ENCODE results near the gene MAP2. TPM values are rescaled to one million over a fixed set of nuclear protein-coding genes. Genes with fewer than 3 reads are reported as not detected.

Gene MAP2
- total RNA-seq, 4 donors from 2014 or later: 5.8 to 14.5 (median 8.8) TPM

DNA sequence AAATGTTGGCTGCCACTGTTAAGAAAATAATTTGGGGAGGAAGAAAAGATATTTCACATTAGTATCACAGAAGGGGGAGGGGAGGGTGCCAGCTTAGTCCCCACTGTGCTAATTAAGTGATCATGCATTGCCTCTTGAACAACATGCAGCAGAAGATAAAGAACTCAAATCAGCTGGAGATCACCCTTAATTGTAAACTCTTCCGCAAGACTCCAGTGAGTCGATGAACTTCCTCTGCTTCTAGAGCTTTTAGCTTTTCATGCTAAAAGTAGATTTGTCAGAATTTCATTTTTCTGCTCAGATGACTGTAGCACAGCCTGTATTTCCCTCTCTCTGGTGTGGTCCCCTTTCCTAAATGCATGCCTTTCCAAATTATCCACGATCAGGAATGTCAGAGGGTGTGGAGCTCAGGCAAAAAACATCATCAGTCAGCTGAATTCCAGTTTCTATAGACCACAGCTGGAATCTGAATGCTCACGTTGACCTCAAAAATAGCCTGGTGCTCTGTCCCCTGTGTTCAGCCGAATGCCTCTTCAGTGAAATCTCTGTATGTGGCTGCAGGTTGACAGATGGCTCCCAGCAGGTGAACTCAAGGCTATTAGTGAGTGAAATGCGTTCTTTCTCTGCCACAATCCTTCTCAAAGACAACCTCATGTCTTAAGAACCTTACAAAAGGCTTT lies 191.0 kb downstream of the MAP2 start:
- 52 to 53% methylated on average over 6 of the region's 6 CpGs for WGBS, 2 donors
- H3K36me3 ChIP-seq: no peaks in the 10 kb centered on the region
- DNase-seq: no peak
- H3K27me3 ChIP-seq: no peaks in the 10 kb centered on the region
- no peaks in the 10 kb centered on the region for H3K9me3 ChIP-seq
- no peak overlapping the region for H3K4me3 ChIP-seq
- no peaks in the 10 kb centered on the region for H3K4me1 ChIP-seq
- TF ChIP-seq, protein P1, sequence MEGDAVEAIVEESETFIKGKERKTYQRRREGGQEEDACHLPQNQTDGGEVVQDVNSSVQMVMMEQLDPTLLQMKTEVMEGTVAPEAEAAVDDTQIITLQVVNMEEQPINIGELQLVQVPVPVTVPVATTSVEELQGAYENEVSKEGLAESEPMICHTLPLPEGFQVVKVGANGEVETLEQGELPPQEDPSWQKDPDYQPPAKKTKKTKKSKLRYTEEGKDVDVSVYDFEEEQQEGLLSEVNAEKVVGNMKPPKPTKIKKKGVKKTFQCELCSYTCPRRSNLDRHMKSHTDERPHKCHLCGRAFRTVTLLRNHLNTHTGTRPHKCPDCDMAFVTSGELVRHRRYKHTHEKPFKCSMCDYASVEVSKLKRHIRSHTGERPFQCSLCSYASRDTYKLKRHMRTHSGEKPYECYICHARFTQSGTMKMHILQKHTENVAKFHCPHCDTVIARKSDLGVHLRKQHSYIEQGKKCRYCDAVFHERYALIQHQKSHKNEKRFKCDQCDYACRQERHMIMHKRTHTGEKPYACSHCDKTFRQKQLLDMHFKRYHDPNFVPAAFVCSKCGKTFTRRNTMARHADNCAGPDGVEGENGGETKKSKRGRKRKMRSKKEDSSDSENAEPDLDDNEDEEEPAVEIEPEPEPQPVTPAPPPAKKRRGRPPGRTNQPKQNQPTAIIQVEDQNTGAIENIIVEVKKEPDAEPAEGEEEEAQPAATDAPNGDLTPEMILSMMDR (IDR thresholded peaks at IDR 0.05): no peak
- no peak overlapping the region for H3K27ac ChIP-seq
- intact Hi-C loops (cut with DNase I): no loop called here

DNA sequence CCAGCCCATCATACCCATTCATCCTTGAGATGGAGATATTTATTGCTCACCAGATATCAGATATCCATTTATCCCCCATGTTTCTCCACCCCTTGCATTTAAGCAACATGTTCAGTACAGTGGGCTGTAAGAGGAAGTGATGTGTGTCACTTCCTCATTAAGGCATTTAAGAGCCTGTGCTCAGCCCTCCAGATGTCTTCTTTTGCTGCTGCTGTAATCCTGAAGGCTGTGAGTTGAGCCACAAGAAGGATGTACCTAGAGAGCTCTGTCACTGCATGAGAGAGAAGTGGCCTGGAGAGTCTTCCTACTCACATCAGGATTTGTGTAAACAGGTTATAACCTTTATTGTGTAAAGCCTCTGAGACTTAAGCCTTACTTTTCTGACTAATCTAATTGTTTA lies 195.9 kb downstream of the MAP2 start:
- Histone ChIP-seq H3K27ac (no peak overlapping the region), H3K36me3 (no peaks in the 10 kb centered on the region), H3K4me1 (no peaks in the 10 kb centered on the region), H3K4me3 (no peak overlapping the region), H3K27me3 (no peaks in the 10 kb centered on the region), H3K9me3 (no peaks in the 10 kb centered on the region)
- no peak for DNase-seq
- no peak for TF ChIP-seq POLR2A (IDR thresholded peaks at IDR 0.05)
- TF ChIP-seq, protein P1 (IDR thresholded peaks at IDR 0.05): no peak
- intact Hi-C loops (cut with DNase I): no loop called here

DNA sequence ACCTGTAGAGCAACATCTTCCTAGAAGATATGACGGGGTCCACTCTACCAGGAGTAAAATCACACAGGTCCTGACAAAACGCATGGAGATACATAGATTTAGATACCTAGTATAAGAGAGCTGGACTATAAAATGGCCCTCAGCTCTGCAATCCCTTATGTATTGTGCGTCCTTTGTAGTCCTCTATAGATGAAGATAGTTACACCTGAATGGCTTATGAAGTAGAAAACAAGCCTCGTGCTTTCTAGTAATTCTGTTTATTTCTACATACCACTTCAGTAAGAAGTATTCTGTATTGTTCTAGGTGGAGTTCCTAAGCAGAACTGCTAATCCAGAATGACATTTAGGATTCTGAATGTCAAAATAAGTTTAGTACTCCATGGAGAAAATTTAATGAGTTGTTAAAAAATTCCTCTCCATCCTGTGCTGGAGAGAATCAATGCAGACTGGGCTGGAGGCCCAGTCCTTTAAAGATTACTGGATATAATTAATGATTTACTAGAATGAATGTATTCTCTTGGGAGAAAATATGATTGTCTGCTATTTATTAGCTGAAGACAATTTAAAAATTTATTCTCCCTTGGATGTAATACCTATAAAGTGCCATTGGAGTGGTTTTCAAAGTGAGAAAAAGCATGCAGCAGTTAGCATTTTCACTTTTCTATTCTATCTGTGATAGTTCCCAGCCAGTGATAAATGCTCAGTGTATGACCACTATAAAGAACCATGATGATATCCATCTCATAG lies 200.5 kb downstream of the MAP2 start:
- Histone ChIP-seq H3K27ac (no peak overlapping the region), H3K9me3 (no peaks in the 10 kb centered on the region), H3K36me3 (no peaks in the 10 kb centered on the region), H3K4me1 (no peaks in the 10 kb centered on the region), H3K27me3 (no peaks in the 10 kb centered on the region), H3K4me3 (no peak overlapping the region)
- WGBS, 2 donors: 79 to 85% methylated on average over 4 of the region's 4 CpGs
- intact Hi-C loops (cut with DNase I): no loop called here
- DNase-seq: no peak
- TF ChIP-seq, protein P1 (IDR thresholded peaks at IDR 0.05): no peak
- TF ChIP-seq POLR2A (IDR thresholded peaks at IDR 0.05): no peak

DNA sequence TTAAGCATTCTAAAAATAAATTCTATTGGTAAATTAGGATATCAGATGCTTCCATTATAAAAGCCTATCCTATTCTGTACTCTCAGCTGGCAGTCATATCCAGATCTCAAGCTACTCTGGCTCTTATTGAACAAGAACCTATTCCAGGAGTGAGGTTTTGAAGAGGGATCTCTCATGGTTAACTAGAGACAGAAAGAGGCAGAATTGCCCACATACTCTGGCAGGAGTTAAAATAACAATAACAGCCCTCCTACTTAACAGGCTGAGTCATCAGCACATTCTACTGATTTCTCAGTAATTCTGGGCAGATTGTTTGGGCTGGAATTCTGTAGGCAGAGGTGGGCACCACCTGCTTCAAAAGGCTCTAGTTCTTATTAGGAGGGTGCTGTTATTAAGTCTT lies 205.8 kb downstream of the MAP2 start:
- intact Hi-C loops (cut with DNase I): no loop called here
- no peaks in the 10 kb centered on the region for H3K36me3 ChIP-seq
- TF ChIP-seq, protein P1 (IDR thresholded peaks at IDR 0.05): no peak
- TF ChIP-seq POLR2A (IDR thresholded peaks at IDR 0.05): no peak
- no peak for DNase-seq
- H3K27ac ChIP-seq: no peak overlapping the region
- H3K27me3 ChIP-seq: no peaks in the 10 kb centered on the region
- no peaks in the 10 kb centered on the region for H3K9me3 ChIP-seq
- no peaks in the 10 kb centered on the region for H3K4me1 ChIP-seq
- no peak overlapping the region for H3K4me3 ChIP-seq

DNA sequence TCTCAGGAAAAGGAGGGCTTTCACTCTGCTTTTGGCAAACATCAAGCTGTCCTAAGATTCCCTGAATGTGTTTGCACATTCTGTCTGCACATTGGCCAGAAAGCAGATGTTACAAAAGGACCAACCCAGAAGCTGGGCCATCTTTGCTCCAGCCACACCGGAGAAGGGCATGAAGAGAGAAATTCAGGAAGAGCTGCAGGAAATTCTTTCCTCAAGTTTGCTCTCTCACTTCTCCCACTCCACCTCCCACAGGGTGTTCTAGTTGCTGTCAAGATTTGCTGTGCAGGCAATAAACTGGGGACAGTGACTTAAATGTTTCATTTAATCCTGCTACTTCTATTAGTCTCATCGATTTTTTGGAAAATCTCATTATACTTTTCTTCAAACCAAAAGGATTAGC lies 210.1 kb downstream of the MAP2 start:
- no peak overlapping the region for H3K4me3 ChIP-seq
- intact Hi-C loops (cut with DNase I): no loop called here
- H3K36me3 ChIP-seq: no peaks in the 10 kb centered on the region
- no peak for TF ChIP-seq POLR2A (IDR thresholded peaks at IDR 0.05)
- TF ChIP-seq, protein P1 (IDR thresholded peaks at IDR 0.05): no peak
- no peaks in the 10 kb centered on the region for H3K27me3 ChIP-seq
- no peak overlapping the region for H3K27ac ChIP-seq
- WGBS, 2 donors: 64 to 81% methylated on average over 2 of the region's 2 CpGs
- DNase-seq: no peak
- no peaks in the 10 kb centered on the region for H3K4me1 ChIP-seq
- H3K9me3 ChIP-seq: no peaks in the 10 kb centered on the region
